DND-41 (cell line): ENCODE measurements around the gene NDUFB7.
A peak's percentile ranks its signal among the peaks of the same experiment; 100 is the strongest.

Source experiments
- ATAC-seq: fragments of 200-7000 bp; cut with Tn5 transposase; 3 replicates; pipeline ENCODE4 v1.9.1; 2021; ENCODE audit warnings: low read depth; ENCODE audit not compliant: insufficient read depth
- DNase-seq: peaks from one replicate; pipeline ENCODE4 v3.0.0-alpha.2; 2020
- H2AFZ ChIP-seq: 2 replicates; pipeline ENCODE4 v1.6.0; 2012; ENCODE audit warnings: low read depth, low read length
- H3K27ac ChIP-seq: 2 replicates; pipeline ENCODE4 v1.5.1; 2012; ENCODE audit warnings: low read length, inconsistent platforms
- H3K27me3 ChIP-seq: fragments of 200-600 bp; sonication (generic); 2 replicates; pipeline ENCODE4 v1.6.0; 2012; ENCODE audit warnings: low read length, mild to moderate bottlenecking, inconsistent platforms; ENCODE audit not compliant: insufficient read depth, poor library complexity
- H3K36me3 ChIP-seq: 2 replicates; pipeline ENCODE4 v1.5.1; 2012; ENCODE audit warnings: low read length, inconsistent platforms; ENCODE audit not compliant: insufficient read depth
- H3K4me1 ChIP-seq: 2 replicates; pipeline ENCODE4 v1.5.1; 2012; ENCODE audit warnings: mild to moderate bottlenecking, low read length; ENCODE audit not compliant: insufficient read depth
- H3K4me2 ChIP-seq: 2 replicates; pipeline ENCODE4 v1.6.0; 2012; ENCODE audit warnings: mild to moderate bottlenecking, moderate library complexity, low read length, inconsistent platforms; ENCODE audit not compliant: insufficient read depth
- H3K4me3 ChIP-seq, 2 experiments: fragments of 200-600 bp in 1 of 2; shearing (Covaris generic) in 1 of 2; 2 replicates each; pipeline ENCODE4 v1.5.1; 2012 to 2016; ENCODE audit warnings: inconsistent platforms in 2 of 2, low read length in 2 of 2, mild to moderate bottlenecking in 2 of 2, low read depth in 1 of 2, moderate library complexity in 1 of 2
- H3K79me2 ChIP-seq: 2 replicates; pipeline ENCODE4 v1.6.0; 2012; ENCODE audit warnings: low read length, inconsistent platforms; ENCODE audit not compliant: insufficient read depth
- H3K9ac ChIP-seq: 2 replicates; pipeline ENCODE4 v1.6.0; 2012; ENCODE audit warnings: low read depth, mild to moderate bottlenecking, inconsistent platforms, low read length, moderate library complexity
- H3K9me3 ChIP-seq: 2 replicates; pipeline ENCODE4 v1.5.1; 2012; ENCODE audit warnings: low read length, moderate library complexity, mild to moderate bottlenecking, inconsistent platforms; ENCODE audit not compliant: insufficient read depth, severe bottlenecking
- H4K20me1 ChIP-seq: 2 replicates; pipeline ENCODE4 v1.6.0; 2012; ENCODE audit warnings: low read length; ENCODE audit not compliant: insufficient read depth
- CTCF ChIP-seq: IDR thresholded peaks from 2 replicates; pipeline ENCODE4 v1.5.1; 2012; ENCODE audit warnings: borderline replicate concordance, low read length, moderate library complexity, mild to moderate bottlenecking; ENCODE audit not compliant: poor library complexity, severe bottlenecking; ENCODE audit errors: extremely low read depth
- EZH2 ChIP-seq: IDR thresholded peaks from 3 replicates; pipeline ENCODE4 v1.6.1; 2012; ENCODE audit warnings: borderline replicate concordance, low read depth, mild to moderate bottlenecking, moderate library complexity, low read length, inconsistent platforms; ENCODE audit not compliant: severe bottlenecking

NDUFB7 gene

DNA sequence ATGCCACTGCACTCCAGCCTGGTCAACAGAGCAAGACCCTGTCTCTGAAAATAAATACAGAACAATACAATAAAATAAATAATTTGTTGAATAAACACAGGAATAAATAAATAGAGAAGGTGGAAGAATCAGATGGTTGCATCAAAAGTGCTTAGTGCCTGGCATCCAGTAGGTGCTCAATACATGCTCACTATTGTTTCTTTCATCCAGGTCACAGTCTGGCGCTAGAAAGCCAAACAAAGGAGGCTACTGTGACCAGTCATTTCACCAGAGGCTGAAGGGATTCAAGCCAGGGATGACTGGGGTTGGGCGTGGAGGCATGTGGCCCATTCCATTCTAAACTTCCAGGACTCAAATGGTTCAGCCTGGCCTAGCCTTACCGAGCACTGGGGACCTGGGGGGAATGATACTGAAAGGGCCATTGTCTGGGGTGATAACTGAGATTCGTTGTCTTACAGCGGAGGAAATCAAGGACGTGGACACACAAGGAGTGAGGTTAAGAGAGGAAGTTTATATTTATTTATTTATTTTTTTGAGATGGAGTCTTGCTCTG, 3.6 kb upstream of the NDUFB7 start:
- Histone ChIP-seq H2AFZ (no peak overlapping the region), H3K4me1 (peaks cover 17% of the 10 kb centered on the region), H3K4me3 (no peak overlapping the region), H3K36me3 (no peaks in the 10 kb centered on the region), H3K27me3 (no peaks in the 10 kb centered on the region), H3K79me2 (peaks cover 14% of the 10 kb centered on the region), H3K4me2 (no peak overlapping the region), H3K9ac (no peak overlapping the region), H3K9me3 (no peaks in the 10 kb centered on the region), H4K20me1 (no peaks in the 10 kb centered on the region), H3K27ac (no peak overlapping the region)
- ATAC-seq: no peak
- DNase-seq: no peak
- TF ChIP-seq CTCF: no peak
- TF ChIP-seq EZH2: no peak

DNA sequence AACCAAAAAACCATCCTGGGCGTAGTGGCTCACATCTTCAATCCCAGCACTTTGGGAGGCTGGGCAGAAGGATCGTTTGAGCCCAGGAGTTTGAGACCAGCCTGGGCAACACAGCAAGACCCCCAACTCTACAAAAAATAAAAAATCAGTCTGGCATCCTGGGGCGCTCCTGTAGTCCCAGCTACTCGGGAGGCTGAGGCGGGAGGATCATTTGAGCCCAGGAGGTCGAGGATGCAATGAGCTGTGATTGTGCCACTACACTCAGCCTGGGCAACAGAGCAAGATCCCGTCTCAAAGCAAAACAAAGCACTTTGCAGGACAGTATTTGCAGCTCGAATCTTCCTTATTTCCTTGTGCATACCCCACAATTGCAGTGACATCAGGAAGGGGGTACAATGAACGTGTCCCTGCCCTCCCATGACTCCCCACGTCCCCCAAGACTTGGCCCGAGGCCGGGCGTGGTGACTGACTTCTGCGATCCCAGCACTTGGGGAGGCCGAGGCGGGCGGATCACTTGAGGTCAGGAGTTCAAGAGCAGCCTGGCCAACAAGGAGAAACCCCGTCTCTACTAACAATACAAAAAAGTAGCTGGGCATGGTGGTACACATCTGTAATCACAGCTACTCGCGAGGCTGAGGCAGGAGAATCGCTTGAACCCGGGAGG, 870 bp downstream of the NDUFB7 start:
- Histone ChIP-seq H3K9me3 (no peaks in the 10 kb centered on the region), H4K20me1 (peaks cover 20% of the 10 kb centered on the region; the same call in 1 of the 2 replicates), H3K4me3 (peak overlapping the region; percentile 71 to 94; a peak in 3 of 4 replicates), H3K79me2 (peaks cover 33% of the 10 kb centered on the region), H3K27me3 (no peaks in the 10 kb centered on the region), H2AFZ (0 out of 2 replicates have a peak overlapping the region, but pooled peaks have one; percentile 94), H3K4me1 (peaks cover 36% of the 10 kb centered on the region), H3K36me3 (peaks cover 20% of the 10 kb centered on the region), H3K27ac (peak overlapping the region; percentile 92; the same call in 1 of the 2 replicates), H3K4me2 (peak overlapping the region; percentile 95), H3K9ac (peak overlapping the region; percentile 76)
- DNase-seq (no peak), ATAC-seq (no peak)
- no peak for TF ChIP-seq CTCF
- TF ChIP-seq EZH2: no peak

- H3K9ac ChIP-seq: no peak overlapping the region
- TF ChIP-seq CTCF (no peak), EZH2 (no peak)
- H3K9me3 ChIP-seq: no peaks in the 10 kb centered on the region
- no peak overlapping the region for H3K4me3 ChIP-seq
- no peak overlapping the region for H3K27ac ChIP-seq
- H3K27me3 ChIP-seq: no peaks in the 10 kb centered on the region
- H3K36me3 ChIP-seq: peaks cover 54% of the 10 kb centered on the region
- H4K20me1 ChIP-seq: peaks cover 47% of the 10 kb centered on the region
- H3K4me2 ChIP-seq: no peak overlapping the region
- peaks cover 28% of the 10 kb centered on the region for H3K4me1 ChIP-seq
- H3K79me2 ChIP-seq: peaks cover 39% of the 10 kb centered on the region
- H2AFZ ChIP-seq: no peak overlapping the region
- ATAC-seq (no peak), DNase-seq (no peak)
Measured at GRCh38 chr19:14567079-14567478, 4.8 kb downstream of the NDUFB7 start.

DNA sequence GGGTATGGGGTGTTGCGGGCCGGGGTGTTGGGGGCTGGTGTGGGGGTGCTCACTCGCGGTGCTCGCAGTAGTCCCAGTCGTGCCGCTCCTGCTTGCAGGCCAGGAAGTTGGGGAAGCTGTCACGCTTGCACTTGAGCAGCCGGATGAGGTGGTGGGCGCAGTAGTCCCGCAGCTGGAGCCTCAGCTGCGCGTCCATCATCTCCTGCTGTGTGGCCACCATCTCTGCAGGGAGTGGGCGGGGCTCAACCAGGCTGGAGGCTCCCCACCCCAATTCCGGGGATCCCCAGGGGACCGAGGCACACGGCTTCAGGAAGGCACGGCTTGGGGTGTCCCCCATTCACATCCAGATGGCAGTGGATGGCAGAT, 5.2 kb downstream of the NDUFB7 start:
- Histone ChIP-seq H3K27ac (no peak overlapping the region), H3K4me2 (no peak overlapping the region), H3K27me3 (no peaks in the 10 kb centered on the region), H2AFZ (no peak overlapping the region), H4K20me1 (peaks cover 51% of the 10 kb centered on the region), H3K4me3 (no peak overlapping the region), H3K9ac (no peak overlapping the region), H3K79me2 (peaks cover 41% of the 10 kb centered on the region), H3K36me3 (peaks cover 54% of the 10 kb centered on the region), H3K4me1 (peaks cover 27% of the 10 kb centered on the region), H3K9me3 (no peaks in the 10 kb centered on the region)
- TF ChIP-seq EZH2: no peak
- TF ChIP-seq CTCF: no peak
- ATAC-seq (no peak), DNase-seq (no peak)
